Measurements from ENCODE around the gene FAM13B.
"Not testable (repeated sequence)": the region's sequence is repeated elsewhere in the genome, so short reads cannot be mapped to it uniquely, and the experiment has no call there.

Gene FAM13B

DNA sequence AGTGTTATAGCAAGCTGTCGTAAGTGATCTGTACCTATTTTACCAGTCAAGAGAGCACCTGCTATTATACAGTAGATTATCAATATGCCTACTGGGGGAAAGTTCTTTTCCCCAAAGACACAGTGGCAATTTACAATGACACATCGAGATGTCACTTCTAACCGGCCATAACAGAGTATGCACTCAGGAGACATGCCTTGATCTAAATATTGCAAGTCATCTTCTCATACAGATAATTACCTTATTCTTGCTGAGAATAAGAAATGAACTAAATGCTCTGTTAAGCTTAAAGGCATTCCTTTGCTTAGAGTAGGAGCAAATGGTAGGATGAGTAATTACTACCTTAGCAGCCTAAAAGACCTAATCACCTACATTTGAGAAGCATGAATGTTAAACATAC is 72.1 kb downstream of the FAM13B start:
- no peak for DNase-seq (ENCODE audit: low spot score)

DNA sequence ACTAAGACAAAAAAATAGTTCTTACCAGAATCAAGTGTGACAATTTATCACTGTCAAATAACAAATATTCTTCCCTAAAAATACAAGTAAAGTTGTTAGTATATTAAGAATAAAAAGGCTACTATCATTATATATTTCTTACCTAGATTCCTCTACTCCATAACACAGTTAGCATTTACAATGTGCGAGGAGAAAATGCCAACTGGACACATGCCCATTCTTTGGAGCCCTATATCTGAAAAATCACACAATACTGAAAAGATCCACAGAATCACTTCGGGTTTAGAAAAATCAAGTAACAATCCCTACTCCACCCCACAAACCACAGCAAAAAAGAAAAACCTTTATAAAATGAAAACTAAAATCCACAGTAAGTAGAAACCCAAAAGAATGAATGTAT is 72.7 kb downstream of the FAM13B start:
- no peak for DNase-seq (ENCODE audit: low spot score)

DNA sequence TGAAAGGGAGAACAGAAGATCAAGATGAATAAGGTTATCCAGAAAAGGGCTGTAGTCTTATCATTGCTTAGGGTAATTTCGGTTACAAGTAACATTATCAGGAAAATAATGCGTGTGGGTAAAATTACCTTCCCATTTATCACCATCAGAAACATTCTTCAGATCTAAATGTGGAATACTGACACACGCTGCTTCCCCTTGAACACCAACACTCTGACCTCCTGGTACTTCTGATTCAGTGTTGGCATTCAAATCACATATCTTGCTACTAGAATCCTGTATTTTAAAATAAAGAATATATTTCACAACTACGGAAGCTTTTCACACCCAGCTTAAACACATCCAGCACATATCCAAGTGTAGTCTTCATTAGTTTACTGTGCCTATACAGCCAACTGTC is 73.4 kb downstream of the FAM13B start:
- DNase-seq (ENCODE audit: low spot score): no peak

GRCh38 chr5:137957948-137958347 is 74.9 kb downstream of the FAM13B start:
- no peak for DNase-seq (ENCODE audit: low spot score)

DNA sequence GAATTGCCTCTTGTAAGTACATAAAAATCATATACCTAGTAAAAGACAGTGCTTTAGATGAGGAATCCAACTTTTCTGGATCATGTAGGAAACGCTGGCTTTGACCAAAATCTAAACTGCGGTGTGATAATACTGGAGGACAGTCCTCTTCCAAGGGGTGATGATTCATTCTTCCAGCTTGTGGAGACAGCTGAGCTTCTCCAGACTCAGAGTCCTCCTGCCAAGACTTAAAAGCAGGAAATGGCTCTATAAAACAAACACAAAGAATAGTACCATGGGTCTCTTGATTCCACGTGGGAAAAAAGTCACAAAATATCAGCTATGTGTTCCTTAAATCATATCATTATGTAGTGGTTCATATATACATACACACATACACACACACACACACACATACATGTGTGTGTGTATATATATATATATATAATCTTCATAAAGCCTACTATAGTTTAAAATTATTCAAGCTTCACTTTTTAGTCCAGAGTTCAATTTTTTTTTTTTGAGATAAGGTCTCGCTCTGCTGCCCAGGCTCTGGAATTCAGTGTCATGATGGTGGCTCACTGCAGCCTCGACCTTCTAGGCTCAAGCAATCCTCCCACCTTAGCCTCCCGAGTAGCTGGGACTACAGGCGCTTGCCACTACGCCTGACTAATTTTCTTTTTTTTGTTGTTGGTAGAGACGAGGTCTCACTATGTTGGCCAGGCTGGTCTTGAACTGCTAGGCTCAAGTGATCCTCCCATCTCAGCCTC is 78.6 kb downstream of the FAM13B start:
- no peak for DNase-seq (ENCODE audit: low spot score)

GRCh38 chr5:137945825-137946224 is 87.1 kb downstream of the FAM13B start:
- no peak for DNase-seq (ENCODE audit: low spot score)

- not testable (repeated sequence) for DNase-seq (ENCODE audit: low spot score)
Observed at GRCh38 chr5:137944280-137944679, 88.6 kb downstream of the FAM13B start.

GRCh38 chr5:137939331-137939730 is 93.5 kb downstream of the FAM13B start:
- peak; percentile 11 for DNase-seq (ENCODE audit: low spot score)

DNA sequence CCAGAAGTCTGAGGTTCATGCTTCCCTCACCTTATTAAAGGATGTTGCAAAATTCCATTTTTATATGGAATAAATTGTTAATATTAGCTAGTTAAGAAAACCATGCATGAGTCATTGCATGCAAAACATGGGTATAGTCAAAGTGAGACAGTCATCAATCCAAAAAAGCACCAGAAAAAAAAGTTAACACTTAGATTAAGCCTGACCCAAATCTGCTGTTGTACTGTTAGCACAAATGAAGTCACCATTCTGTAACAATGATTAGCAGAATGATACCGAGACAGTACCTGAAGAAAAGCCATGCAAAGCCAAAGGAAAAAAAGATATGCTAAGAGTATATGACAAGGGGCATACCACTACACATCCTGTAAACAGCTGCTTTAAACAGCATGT is 94.1 kb downstream of the FAM13B start:
- peak; percentile 42 for DNase-seq (ENCODE audit: low spot score)

- DNase-seq (ENCODE audit: low spot score): peak; percentile 16
Observed at GRCh38 chr5:137937994-137938750, 94.7 kb downstream of the FAM13B start.

GRCh38 chr5:137935694-137936093 is 97.2 kb downstream of the FAM13B start:
- no peak for DNase-seq (ENCODE audit: low spot score)

GRCh38 chr5:137935190-137935589 is 97.7 kb downstream of the FAM13B start:
- DNase-seq (ENCODE audit: low spot score): no peak

- no peak for DNase-seq (ENCODE audit: low spot score)
Observed at GRCh38 chr5:137933491-137933911, 99.4 kb downstream of the FAM13B start.

DNA sequence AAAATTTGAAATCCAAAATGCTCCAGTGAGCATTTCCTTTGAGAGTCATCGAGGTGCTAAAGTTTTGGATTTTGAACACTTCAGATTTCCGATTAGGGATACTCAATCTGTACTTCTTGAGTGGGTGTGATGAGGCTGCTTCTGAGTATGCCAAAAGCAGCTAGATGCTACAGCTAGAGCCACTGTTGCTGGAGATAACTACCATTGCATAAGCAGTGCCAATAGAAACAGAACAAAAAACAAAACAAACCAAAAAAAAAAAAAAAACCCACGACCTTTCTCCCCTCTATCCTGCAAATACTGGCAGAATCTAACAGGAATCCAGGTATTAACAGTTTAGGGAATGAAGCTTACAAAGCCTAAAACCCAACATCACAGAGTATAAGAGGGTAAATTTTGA is 100.1 kb downstream of the FAM13B start:
- no peak for DNase-seq (ENCODE audit: low spot score)

- DNase-seq (ENCODE audit: low spot score): no peak
Observed at GRCh38 chr5:137923856-137924255, 109.0 kb downstream of the FAM13B start.

DNA sequence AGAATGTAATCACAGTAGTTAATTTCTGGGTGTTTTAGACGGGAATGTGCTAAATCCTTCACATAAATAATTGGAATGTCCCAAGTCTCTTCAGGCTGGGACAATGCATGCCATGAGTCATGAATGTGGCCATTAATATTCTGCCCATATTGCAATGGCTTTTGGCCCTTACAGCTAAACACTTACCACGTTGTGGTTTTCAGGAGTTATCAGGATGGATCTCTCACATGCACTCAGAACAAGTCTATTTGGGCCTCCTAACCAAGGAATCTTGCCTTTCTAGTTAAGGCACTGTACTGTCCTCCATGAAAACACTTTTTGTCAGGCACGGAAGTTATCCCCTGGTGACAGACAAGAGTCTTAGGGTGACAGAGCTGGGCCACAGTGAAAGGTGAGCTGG is 110.9 kb downstream of the FAM13B start:
- DNase-seq (ENCODE audit: low spot score): no peak

DNA sequence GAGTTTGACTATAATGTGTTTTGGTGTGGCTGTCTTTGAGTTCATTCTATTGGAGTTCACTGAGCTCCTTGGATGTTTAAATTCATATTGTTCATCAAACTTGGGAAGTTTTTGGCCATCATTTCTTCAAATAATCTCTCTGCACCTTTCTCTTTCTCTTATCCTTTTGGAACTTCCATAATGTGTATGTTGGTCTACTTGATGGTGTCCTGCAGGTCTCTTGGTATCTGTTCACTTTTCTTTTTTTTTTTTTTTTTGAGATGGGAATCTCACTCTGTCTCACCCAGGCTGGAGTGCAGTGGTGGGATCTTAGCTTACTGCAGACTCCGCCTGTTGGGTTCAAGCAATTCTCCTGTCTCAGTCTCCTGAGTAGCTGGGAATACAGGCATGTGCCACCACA is 116.0 kb downstream of the FAM13B start:
- no peak for DNase-seq (ENCODE audit: low spot score)

DNA sequence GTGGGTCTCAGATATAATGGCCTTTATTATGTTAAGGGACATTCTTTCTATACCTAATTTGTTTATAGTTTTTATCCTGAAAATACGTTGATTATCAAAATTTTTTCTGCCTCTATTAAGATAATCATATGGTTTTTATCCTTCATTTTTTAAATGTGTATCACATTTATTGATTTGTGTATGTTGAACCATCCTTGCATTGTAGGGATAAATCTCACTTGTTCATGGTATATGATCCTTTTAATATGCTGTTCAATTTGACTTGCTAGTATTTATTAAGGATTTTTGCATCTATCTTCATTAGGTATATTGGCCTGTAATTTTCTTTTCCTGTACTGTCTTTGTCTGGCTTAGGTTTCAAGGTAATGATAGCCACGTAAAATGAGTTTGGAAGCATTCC is 118.1 kb downstream of the FAM13B start:
- DNase-seq (ENCODE audit: low spot score): no peak

DNA sequence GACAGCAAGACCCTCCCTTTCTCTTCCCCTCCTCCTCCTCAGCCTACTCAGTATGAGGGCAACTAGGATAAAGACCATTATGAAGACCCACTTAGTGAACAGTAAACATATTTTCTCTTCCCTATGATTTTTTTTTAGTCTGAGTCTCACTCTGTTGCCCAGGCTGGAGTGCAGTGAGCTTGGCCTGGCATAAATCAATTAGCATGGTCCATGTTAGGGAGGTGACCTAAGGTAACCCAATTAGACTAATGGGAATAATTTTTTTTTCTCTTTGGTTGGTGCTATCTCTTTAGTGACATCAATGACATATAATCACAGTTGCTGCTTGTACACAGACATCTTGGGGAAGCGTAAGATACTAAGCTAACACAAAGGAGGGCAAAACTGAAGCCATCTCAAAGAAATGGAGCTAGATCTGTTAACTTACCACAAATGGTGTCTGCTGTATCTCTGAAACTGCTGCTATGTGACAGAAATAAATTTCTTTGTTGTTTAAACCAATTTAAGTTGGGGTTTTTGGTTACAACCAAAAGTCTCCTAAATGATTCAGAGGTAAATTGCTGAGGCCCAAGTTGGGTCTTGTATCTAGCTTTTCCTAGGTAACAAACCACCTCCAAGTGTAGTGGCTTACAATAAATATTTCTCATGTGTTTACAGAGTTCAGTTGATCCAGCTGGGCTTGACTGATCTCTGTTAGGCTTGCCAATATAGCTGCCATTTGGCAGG is 130.3 kb downstream of the FAM13B start:
- DNase-seq (ENCODE audit: low spot score): no peak

DNA sequence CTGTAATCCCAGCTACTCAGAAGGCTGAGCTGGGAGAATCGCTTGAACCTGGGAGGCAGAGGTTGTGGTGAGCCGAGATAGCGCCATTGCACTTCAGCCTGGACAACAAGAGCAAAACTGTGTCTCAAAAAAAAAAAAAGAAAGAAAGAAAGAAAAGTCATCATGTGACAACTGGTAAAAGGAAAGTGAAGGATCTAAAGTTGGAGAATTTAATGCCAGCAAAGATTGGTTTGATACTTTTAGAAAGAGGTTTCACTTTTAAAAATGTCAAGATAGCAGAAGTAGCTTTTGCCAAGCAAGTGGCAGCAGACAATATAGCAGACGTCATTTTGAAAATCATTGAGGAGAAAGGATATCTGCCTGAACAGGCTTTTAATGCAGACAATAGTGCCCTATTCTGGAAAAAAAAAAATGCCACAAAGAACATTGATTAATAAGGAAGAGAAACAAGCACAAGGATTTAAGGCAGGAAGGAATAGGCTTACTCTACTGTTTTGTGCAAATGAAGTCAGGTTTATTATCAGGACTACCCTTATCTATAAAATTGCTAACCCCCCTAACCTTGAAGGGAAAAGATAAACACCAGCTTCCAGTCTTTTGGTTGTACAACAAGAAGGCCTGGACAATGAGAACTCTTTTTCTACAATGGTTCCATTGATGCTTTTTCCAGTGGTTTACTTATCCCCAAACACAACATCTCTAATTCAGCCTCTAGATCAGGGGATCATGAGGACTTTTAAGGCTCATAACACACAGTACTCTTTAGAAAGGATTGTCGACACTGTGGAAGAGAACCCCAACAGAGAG is 131.7 kb downstream of the FAM13B start:
- no peak for DNase-seq (ENCODE audit: low spot score)

GRCh38 chr5:137899493-137899892 is 133.4 kb downstream of the FAM13B start:
- DNase-seq (ENCODE audit: low spot score): no peak

- DNase-seq (ENCODE audit: low spot score): no peak
Observed at GRCh38 chr5:137896560-137896959, 136.3 kb downstream of the FAM13B start.

All from activated CD4-positive, alpha-beta T cell treated with anti-CD3 and anti-CD28 coated beads, Interleukin-2, Interleukin-4, amounts not matched to agents 100 ng/mL and 50 ng/mL, durations not matched to agents 16 hours and 8 hours (primary cell).